ENCODE data around the gene ECHDC3. TPM values are rescaled to one million over a fixed set of nuclear protein-coding genes. Genes with fewer than 3 reads are reported as not detected.

ECHDC3 gene
- total RNA-seq, 4 donors from 2014 or later = 44.5 to 139 (median 89.4) TPM

DNA sequence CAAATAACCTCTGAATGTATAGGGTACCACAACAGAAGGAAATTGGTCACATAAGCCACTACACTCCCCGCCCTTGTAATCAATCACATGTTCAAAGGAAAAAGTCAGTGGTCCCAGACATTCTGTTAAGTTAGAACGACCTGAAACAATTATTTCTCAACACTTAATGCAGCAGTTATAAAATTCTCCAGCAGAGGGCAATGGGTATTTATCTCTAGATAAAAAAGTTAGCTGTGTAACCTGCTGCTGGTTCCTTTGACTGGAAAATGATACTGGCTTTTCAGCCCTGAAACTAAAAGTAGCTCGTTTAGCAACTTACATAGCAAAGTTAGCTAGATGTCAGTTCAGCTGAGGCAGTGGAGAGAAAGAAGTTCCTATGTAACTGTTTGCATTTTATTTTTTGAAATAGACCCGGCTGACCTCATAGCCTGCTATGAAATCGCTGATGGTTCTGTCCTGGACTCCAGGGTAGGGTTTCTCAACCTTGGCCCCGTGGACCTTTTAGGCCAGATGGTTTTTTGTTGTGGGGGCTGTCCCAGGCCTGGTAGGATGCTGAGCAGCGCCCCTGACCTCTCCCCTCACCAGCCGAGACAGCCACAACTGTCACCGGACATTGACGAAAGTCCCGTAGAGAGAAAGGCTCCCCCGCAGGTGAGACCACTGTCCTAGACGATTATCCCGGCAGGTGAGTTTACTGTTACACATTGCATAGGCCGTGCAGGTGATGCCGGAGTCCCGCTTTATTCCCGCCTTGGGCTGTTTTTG lies 40.8 kb downstream of the ECHDC3 start:
- TF ChIP-seq, protein P1, sequence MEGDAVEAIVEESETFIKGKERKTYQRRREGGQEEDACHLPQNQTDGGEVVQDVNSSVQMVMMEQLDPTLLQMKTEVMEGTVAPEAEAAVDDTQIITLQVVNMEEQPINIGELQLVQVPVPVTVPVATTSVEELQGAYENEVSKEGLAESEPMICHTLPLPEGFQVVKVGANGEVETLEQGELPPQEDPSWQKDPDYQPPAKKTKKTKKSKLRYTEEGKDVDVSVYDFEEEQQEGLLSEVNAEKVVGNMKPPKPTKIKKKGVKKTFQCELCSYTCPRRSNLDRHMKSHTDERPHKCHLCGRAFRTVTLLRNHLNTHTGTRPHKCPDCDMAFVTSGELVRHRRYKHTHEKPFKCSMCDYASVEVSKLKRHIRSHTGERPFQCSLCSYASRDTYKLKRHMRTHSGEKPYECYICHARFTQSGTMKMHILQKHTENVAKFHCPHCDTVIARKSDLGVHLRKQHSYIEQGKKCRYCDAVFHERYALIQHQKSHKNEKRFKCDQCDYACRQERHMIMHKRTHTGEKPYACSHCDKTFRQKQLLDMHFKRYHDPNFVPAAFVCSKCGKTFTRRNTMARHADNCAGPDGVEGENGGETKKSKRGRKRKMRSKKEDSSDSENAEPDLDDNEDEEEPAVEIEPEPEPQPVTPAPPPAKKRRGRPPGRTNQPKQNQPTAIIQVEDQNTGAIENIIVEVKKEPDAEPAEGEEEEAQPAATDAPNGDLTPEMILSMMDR (IDR thresholded peaks at IDR 0.05) = peak in 1 of 3 donors; percentile 18
- no peak for TF ChIP-seq POLR2A (IDR thresholded peaks at IDR 0.05)
- no peak for DNase-seq (ENCODE audit: low spot score in 2 of 2)
- intact Hi-C loops (cut with DNase I; ENCODE audit: low total_unique reads) = loop anchor here (5.0 kb wide), 1 partner anchor 204 kb away; no protein-coding TSS in a partner anchor
- 45 to 55% methylated on average over 18 of the region's 18 CpGs for WGBS, 2 donors
- H3K4me3 ChIP-seq (ENCODE audit: low read depth, poor library complexity, severe bottlenecking) = no peak overlapping the region

DNA sequence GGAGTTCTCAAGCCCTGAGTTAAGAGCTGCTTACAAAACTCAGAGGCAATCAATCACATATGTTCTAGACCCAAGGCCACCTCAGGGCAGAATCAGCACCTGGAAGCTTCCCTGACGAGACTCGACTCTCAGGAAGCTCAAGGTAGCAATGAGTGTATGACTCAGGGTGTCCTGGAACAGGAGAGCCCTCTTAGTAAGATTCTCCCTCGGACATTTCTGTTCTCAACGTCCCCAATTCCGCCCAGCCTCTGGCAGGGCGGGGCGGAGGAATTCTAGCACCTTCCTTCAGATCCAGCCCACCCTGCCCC lies 41.3 kb downstream of the ECHDC3 start:
- TF ChIP-seq POLR2A (IDR thresholded peaks at IDR 0.05) = no peak
- TF ChIP-seq, protein P1 (IDR thresholded peaks at IDR 0.05) = no peak
- 61 to 68% methylated on average over 7 of the region's 7 CpGs for WGBS, 2 donors
- DNase-seq (ENCODE audit: low spot score in 2 of 2) = no peak
- no peak overlapping the region for H3K4me3 ChIP-seq (ENCODE audit: low read depth, poor library complexity, severe bottlenecking)
- intact Hi-C loops (cut with DNase I; ENCODE audit: low total_unique reads) = loop anchor here (5.0 kb wide), 1 partner anchor 204 kb away; no protein-coding TSS in a partner anchor

DNA sequence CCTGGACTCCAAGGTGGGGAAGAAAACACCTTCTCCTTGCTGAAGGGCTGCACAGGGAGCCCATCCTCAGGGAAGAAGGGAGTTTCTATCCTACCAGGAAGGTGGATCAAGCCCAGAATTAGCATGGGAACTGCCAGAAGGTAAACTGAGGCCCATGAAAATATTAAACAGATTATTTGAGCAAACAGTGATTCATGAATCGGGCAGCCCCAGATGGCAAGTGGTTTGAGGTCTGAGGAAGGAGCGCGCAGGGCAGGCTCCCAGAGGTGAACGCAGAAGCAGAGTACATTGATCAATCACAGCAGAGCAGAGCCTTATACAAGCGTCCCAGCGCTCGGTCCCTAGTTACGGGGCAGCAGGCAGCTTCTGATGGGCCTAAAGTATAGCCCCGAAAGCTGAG lies 45.2 kb downstream of the ECHDC3 start:
- WGBS, 2 donors = 88 to 92% methylated on average over 9 of the region's 9 CpGs
- TF ChIP-seq, protein P1 (IDR thresholded peaks at IDR 0.05) = no peak
- no peak for TF ChIP-seq POLR2A (IDR thresholded peaks at IDR 0.05)
- intact Hi-C loops (cut with DNase I; ENCODE audit: low total_unique reads) = no loop called here
- no peak overlapping the region for H3K4me3 ChIP-seq (ENCODE audit: low read depth, poor library complexity, severe bottlenecking)
- no peak for DNase-seq (ENCODE audit: low spot score in 2 of 2)

DNA sequence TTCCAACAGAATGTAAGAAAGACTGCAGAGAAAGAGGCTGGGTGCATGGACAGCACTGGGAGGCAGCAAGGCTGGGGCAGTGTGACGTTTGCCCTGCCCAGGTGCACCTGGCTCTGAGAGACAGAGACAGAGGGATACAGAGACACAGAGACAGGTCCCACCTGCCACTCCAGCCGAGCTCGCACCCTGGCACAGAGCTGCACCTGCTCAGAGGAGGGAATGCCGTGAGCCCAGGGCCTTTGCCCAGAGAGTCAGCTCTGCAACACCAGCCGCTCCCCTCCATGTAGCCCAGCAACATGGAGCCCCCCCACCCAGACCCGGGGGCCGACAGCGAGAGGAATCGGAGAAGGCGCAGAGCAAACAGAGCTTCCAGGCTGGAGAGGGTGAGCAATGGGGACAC lies 45.7 kb downstream of the ECHDC3 start:
- TF ChIP-seq, protein P1 (IDR thresholded peaks at IDR 0.05) = no peak
- TF ChIP-seq POLR2A (IDR thresholded peaks at IDR 0.05) = no peak
- intact Hi-C loops (cut with DNase I; ENCODE audit: low total_unique reads) = no loop called here
- 72 to 78% methylated on average over 9 to 10 of the region's 10 CpGs for WGBS, 2 donors
- no peak for DNase-seq (ENCODE audit: low spot score in 2 of 2)
- no peak overlapping the region for H3K4me3 ChIP-seq (ENCODE audit: low read depth, poor library complexity, severe bottlenecking)

DNA sequence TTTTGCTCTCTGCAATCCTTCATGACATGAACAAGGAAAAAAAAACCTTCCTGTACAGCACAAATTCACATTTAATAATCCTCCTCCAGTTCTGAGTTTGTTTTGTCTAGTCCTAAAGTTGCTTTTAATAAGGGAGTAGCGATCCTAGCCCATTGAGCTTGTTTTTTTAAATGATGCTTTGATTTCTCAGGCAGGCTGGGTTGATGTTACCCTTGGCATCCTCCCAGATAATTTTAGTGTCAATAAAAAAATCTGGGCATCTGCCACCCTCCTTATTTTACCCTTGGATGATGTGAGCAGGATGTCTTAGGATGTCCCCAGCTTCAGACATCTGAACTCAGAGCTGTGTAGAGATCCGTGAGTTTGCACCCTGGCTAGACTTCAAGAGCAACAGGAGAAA lies 47.1 kb downstream of the ECHDC3 start:
- 48 to 60% methylated on average over 2 of the region's 2 CpGs for WGBS, 2 donors
- intact Hi-C loops (cut with DNase I; ENCODE audit: low total_unique reads) = no loop called here
- TF ChIP-seq POLR2A (IDR thresholded peaks at IDR 0.05) = no peak
- TF ChIP-seq, protein P1 (IDR thresholded peaks at IDR 0.05) = no peak
- no peak overlapping the region for H3K4me3 ChIP-seq (ENCODE audit: low read depth, poor library complexity, severe bottlenecking)
- no peak for DNase-seq (ENCODE audit: low spot score in 2 of 2)

DNA sequence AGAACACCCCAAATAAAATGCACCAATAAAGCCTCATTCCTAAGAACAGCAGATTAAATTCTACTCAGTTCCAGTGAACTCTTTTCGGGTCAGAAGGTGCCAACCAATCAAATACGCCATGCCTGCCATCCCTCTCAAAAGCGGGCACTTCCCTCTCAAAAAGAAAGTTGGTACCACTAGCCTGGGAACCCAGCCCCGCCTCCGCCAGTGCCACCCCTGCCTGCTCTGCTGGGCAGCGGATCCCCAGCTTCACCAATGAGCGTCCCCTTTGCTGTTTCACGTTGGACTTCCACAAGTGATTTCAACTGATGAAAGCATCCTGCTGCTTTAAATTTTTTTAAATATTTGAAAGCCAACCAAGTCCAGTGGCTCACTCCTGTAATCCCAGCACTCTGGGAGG lies 47.8 kb downstream of the ECHDC3 start:
- intact Hi-C loops (cut with DNase I; ENCODE audit: low total_unique reads) = no loop called here
- TF ChIP-seq, protein P1 (IDR thresholded peaks at IDR 0.05) = no peak
- TF ChIP-seq POLR2A (IDR thresholded peaks at IDR 0.05) = no peak
- no peak for DNase-seq (ENCODE audit: low spot score in 2 of 2)
- H3K4me3 ChIP-seq (ENCODE audit: low read depth, poor library complexity, severe bottlenecking) = no peak overlapping the region
- 80 to 83% methylated on average over 8 of the region's 8 CpGs for WGBS, 2 donors

Data from lower leg skin (tissue), 4 donors.